GM23338 (cell line): ENCODE results near the gene PLN. TPM values are rescaled to one million over a fixed set of nuclear protein-coding genes. Genes with fewer than 3 reads are reported as not detected.
A peak's percentile ranks its signal among the peaks of the same experiment; 100 is the strongest.

Experiments
- ATAC-seq: fragments of 200-7000 bp; cut with Tn5 transposase; 3 replicates; pipeline ENCODE4 v1.9.1; 2020
- DNase-seq: peaks from one replicate; pipeline ENCODE4 v3.0.0-alpha.2; 2015; ENCODE audit warnings: low spot score
- H2AFZ ChIP-seq: fragments of 200-600 bp; sonication (generic); 2 replicates; pipeline ENCODE4 v1.8.0; 2016; ENCODE audit warnings: antibody characterized with exemption, mild to moderate bottlenecking, moderate library complexity
- H3F3A ChIP-seq: fragments of 200-600 bp; sonication (generic); replicated peaks from 2 replicates; pipeline ENCODE4 v1.8.0; 2017; ENCODE audit warnings: antibody characterized with exemption, mixed run types, low read depth
- H3K27ac ChIP-seq: fragments of 200-600 bp; sonication (generic); 2 replicates; pipeline ENCODE4 v1.6.1; 2016; ENCODE audit warnings: low read depth
- H3K27me3 ChIP-seq: fragments of 200-600 bp; sonication (generic); 2 replicates; pipeline ENCODE4 v1.8.0; 2016; ENCODE audit warnings: mild to moderate bottlenecking, mixed run types, moderate library complexity; ENCODE audit not compliant: insufficient read depth
- H3K36me3 ChIP-seq: fragments of 200-600 bp; sonication (generic); 2 replicates; pipeline ENCODE4 v1.8.0; 2016; ENCODE audit warnings: mild to moderate bottlenecking; ENCODE audit not compliant: insufficient read depth
- H3K4me1 ChIP-seq: fragments of 200-600 bp; sonication (generic); 2 replicates; pipeline ENCODE4 v1.8.0; 2016; ENCODE audit warnings: mild to moderate bottlenecking, moderate library complexity; ENCODE audit not compliant: insufficient read depth
- H3K4me2 ChIP-seq: fragments of 200-600 bp; sonication (generic); 2 replicates; pipeline ENCODE4 v1.7.1; 2017; ENCODE audit warnings: mixed run types
- H3K4me3 ChIP-seq: fragments of 200-600 bp; sonication (generic); 2 replicates; pipeline ENCODE4 v1.6.1; 2016; ENCODE audit warnings: mixed run types
- H3K79me2 ChIP-seq: fragments of 200-600 bp; sonication (generic); replicated peaks from 2 replicates; pipeline ENCODE4 v1.8.0; 2017; ENCODE audit warnings: mild to moderate bottlenecking; ENCODE audit not compliant: insufficient read depth
- H3K9me2 ChIP-seq: fragments of 200-600 bp; sonication (generic); 2 replicates; pipeline ENCODE4 v1.8.0; 2017; ENCODE audit not compliant: insufficient read depth
- H4K20me1 ChIP-seq: fragments of 200-600 bp; sonication (generic); replicated peaks from 2 replicates; pipeline ENCODE4 v1.8.0; 2017; ENCODE audit warnings: mild to moderate bottlenecking; ENCODE audit not compliant: insufficient read depth
- H3K27ac Mint-ChIP-seq: 2 replicates; pipeline ENCODE4 v1.8.0; 2020; ENCODE audit warnings: inconsistent platforms, mild to moderate bottlenecking, moderate library complexity, mixed read lengths
- H3K27me3 Mint-ChIP-seq: 3 replicates; pipeline ENCODE4 v1.8.0; 2022; ENCODE audit warnings: low read depth, mild to moderate bottlenecking, moderate library complexity, mixed read lengths, inconsistent platforms; ENCODE audit not compliant: insufficient read depth, poor library complexity
- H3K36me3 Mint-ChIP-seq: 3 replicates; pipeline ENCODE4 v1.8.0; 2021; ENCODE audit warnings: low read depth, mild to moderate bottlenecking, inconsistent platforms, moderate library complexity, mixed read lengths
- H3K4me1 Mint-ChIP-seq: 3 replicates; pipeline ENCODE4 v1.8.0; 2020; ENCODE audit warnings: mild to moderate bottlenecking, inconsistent platforms, mixed read lengths
- H3K4me3 Mint-ChIP-seq: 3 replicates; pipeline ENCODE4 v1.8.0; 2021; ENCODE audit warnings: moderate library complexity, mild to moderate bottlenecking, inconsistent platforms, mixed read lengths
- H3K9me3 Mint-ChIP-seq: 3 replicates; pipeline ENCODE4 v1.8.0; 2020; ENCODE audit warnings: moderate library complexity, mild to moderate bottlenecking, inconsistent platforms, mixed read lengths
- CREB1 ChIP-seq: fragments of 250-450 bp; sonication (Bioruptor Pico); IDR thresholded peaks from 2 replicates; pipeline ENCODE4 v1.5.0; 2020; ENCODE audit warnings: low read depth, mild to moderate bottlenecking, moderate library complexity
- CTCF ChIP-seq, 2 experiments: fragments of 200-600 bp in 1 of 2; sonication (generic) in 1 of 2; conservative IDR thresholded peaks; 2 replicates each; pipeline versions ENCODE4 v1.5.1 to v1.6.1; 2016 to 2017; ENCODE audit warnings: antibody characterized with exemption in 2 of 2, low read depth in 2 of 2, mild to moderate bottlenecking in 2 of 2, moderate library complexity in 1 of 2
- EZH2 ChIP-seq: fragments of 200-600 bp; sonication (generic); IDR thresholded peaks from one replicate; pipeline ENCODE4 v1.8.0; 2017; ENCODE audit warnings: antibody characterized with exemption, mild to moderate bottlenecking, low read depth; ENCODE audit not compliant: unreplicated experiment
- EZH2phosphoT487 ChIP-seq: fragments of 200-600 bp; sonication (generic); IDR thresholded peaks from one replicate; pipeline ENCODE4 v1.8.1; 2018; ENCODE audit warnings: antibody characterized with exemption; ENCODE audit not compliant: unreplicated experiment
- JUNB ChIP-seq: IDR thresholded peaks from one replicate; pipeline ENCODE4 v1.6.1; 2016; ENCODE audit warnings: antibody characterized with exemption; ENCODE audit not compliant: unreplicated experiment
- NANOG ChIP-seq: IDR thresholded peaks from 2 replicates; pipeline ENCODE4 v1.6.1; 2016; ENCODE audit warnings: antibody characterized with exemption, borderline replicate concordance
- POLR2AphosphoS5 ChIP-seq: IDR thresholded peaks from 2 replicates; pipeline ENCODE4 v1.6.1; 2016; ENCODE audit warnings: antibody characterized with exemption, low read depth
- STAT1 ChIP-seq: IDR thresholded peaks from one replicate; pipeline ENCODE4 v1.6.1; 2016; ENCODE audit warnings: antibody characterized with exemption; ENCODE audit not compliant: unreplicated experiment
- ZNF114 ChIP-seq: fragments of 250-450 bp; sonication (Bioruptor Pico); IDR thresholded peaks from 2 replicates; pipeline ENCODE4 v1.5.0; 2020; ENCODE audit warnings: mild to moderate bottlenecking, moderate library complexity
- ZNF331 ChIP-seq: fragments of 250-450 bp; sonication (Bioruptor Pico); IDR thresholded peaks from 2 replicates; pipeline ENCODE4 v1.5.0; 2020; ENCODE audit warnings: low read depth, mild to moderate bottlenecking, moderate library complexity
- long read RNA-seq: library from polyadenylated mRNA; unstranded; transcript quantifications from one replicate; pipeline ENCODE4 v2.0.0, GENCODE V29; 2020; ENCODE audit not compliant: unreplicated experiment
- polyA plus RNA-seq: library from polyadenylated mRNA; unstranded; fragments of >200 nt; fragmentation: Nextera tagmentation; extraction: Ambion mirVana; gene quantifications from 2 replicates; pipeline ENCODE4 v1.2.1, GENCODE V29; 2016
- total RNA-seq: library from RNA; depleted of rRNA; stranded (reverse); fragments of >200 nt; shearing (Covaris generic); gene quantifications from 2 replicates; pipeline ENCODE4 v1.2.3, GENCODE V29; 2014; rRNA removed
- TF ChIP-seq, protein P1 (sequence below): fragments of 250-450 bp; sonication (Bioruptor Pico); IDR thresholded peaks from 2 replicates; pipeline ENCODE4 v1.5.0; 2020; ENCODE audit warnings: mild to moderate bottlenecking, moderate library complexity
- TF ChIP-seq, protein P2 (sequence below): IDR thresholded peaks from one replicate; pipeline ENCODE4 v1.6.1; 2018; ENCODE audit warnings: antibody characterized with exemption; ENCODE audit not compliant: unreplicated experiment
- TF ChIP-seq, protein P3 (sequence below): IDR thresholded peaks from 2 replicates; pipeline ENCODE4 v1.6.1; 2016; ENCODE audit warnings: antibody characterized with exemption

PLN gene
- not detected in 2 replicates for total RNA-seq
- 0.10 TPM in 1 of 2 replicates, not detected in the other for polyA plus RNA-seq
- long read RNA-seq = 0 reads

DNA sequence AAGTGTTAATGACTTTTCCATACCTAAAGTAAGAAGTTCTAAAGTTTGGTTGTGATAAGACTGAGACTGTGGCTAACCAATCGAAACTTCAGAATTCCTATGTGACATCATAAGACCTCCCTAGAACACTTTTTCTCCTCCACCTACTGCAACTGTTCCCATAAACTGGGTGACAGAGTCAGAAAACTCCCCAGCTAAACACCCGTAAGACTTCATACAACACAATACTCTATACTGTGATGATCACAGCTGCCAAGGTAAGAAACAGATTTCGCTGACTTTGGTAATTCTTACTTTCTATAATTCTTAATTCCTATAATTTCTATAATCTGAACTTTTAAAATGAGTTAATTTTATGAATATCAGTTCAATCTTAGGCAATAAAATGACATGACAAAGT lies at the start of gene PLN:
PLN (plus strand) TSS at position 161 of the 400 bp plus-strand sequence. CDS start 10,626 bp downstream, outside the sequence.
- Mint-ChIP-seq H3K36me3 (no peaks in the 10 kb centered on the region), H3K27me3 (no peaks in the 10 kb centered on the region), H3K27ac (peak within 1 kb of the TSS; percentile 80), H3K4me1 (peaks cover 10% of the 10 kb centered on the region; the same call in 2 of the 3 replicates), H3K9me3 (no peaks in the 10 kb centered on the region), H3K4me3 (no peak within 1 kb of the TSS)
- Histone ChIP-seq H3K9me2 (no peaks in the 10 kb centered on the region), H3K36me3 (no peaks in the 10 kb centered on the region), H3K4me2 (no peak within 1 kb of the TSS), H3K79me2 (no peaks in the 10 kb centered on the region), H3K27me3 (no peaks in the 10 kb centered on the region), H3K4me3 (no peak within 1 kb of the TSS), H3K27ac (no peak within 1 kb of the TSS), H3K4me1 (peaks cover 4% of the 10 kb centered on the region; the same call in 1 of the 2 replicates), H3F3A (no peaks in the 10 kb centered on the region), H2AFZ (no peak within 1 kb of the TSS), H4K20me1 (no peaks in the 10 kb centered on the region)
- TF ChIP-seq POLR2AphosphoS5 (no peak), JUNB (no peak), ZNF114 (no peak), EZH2phosphoT487 (no peak), ZNF331 (CRISPR knock-in tag) (no peak), CTCF (conservative IDR thresholded peaks at IDR 0.05; ENCODE audit: low read depth in 2 of 2) (no peak), NANOG (no peak), CREB1 (CRISPR knock-in tag) (no peak), EZH2 (no peak), STAT1 (no peak)
- TF ChIP-seq, protein P1, sequence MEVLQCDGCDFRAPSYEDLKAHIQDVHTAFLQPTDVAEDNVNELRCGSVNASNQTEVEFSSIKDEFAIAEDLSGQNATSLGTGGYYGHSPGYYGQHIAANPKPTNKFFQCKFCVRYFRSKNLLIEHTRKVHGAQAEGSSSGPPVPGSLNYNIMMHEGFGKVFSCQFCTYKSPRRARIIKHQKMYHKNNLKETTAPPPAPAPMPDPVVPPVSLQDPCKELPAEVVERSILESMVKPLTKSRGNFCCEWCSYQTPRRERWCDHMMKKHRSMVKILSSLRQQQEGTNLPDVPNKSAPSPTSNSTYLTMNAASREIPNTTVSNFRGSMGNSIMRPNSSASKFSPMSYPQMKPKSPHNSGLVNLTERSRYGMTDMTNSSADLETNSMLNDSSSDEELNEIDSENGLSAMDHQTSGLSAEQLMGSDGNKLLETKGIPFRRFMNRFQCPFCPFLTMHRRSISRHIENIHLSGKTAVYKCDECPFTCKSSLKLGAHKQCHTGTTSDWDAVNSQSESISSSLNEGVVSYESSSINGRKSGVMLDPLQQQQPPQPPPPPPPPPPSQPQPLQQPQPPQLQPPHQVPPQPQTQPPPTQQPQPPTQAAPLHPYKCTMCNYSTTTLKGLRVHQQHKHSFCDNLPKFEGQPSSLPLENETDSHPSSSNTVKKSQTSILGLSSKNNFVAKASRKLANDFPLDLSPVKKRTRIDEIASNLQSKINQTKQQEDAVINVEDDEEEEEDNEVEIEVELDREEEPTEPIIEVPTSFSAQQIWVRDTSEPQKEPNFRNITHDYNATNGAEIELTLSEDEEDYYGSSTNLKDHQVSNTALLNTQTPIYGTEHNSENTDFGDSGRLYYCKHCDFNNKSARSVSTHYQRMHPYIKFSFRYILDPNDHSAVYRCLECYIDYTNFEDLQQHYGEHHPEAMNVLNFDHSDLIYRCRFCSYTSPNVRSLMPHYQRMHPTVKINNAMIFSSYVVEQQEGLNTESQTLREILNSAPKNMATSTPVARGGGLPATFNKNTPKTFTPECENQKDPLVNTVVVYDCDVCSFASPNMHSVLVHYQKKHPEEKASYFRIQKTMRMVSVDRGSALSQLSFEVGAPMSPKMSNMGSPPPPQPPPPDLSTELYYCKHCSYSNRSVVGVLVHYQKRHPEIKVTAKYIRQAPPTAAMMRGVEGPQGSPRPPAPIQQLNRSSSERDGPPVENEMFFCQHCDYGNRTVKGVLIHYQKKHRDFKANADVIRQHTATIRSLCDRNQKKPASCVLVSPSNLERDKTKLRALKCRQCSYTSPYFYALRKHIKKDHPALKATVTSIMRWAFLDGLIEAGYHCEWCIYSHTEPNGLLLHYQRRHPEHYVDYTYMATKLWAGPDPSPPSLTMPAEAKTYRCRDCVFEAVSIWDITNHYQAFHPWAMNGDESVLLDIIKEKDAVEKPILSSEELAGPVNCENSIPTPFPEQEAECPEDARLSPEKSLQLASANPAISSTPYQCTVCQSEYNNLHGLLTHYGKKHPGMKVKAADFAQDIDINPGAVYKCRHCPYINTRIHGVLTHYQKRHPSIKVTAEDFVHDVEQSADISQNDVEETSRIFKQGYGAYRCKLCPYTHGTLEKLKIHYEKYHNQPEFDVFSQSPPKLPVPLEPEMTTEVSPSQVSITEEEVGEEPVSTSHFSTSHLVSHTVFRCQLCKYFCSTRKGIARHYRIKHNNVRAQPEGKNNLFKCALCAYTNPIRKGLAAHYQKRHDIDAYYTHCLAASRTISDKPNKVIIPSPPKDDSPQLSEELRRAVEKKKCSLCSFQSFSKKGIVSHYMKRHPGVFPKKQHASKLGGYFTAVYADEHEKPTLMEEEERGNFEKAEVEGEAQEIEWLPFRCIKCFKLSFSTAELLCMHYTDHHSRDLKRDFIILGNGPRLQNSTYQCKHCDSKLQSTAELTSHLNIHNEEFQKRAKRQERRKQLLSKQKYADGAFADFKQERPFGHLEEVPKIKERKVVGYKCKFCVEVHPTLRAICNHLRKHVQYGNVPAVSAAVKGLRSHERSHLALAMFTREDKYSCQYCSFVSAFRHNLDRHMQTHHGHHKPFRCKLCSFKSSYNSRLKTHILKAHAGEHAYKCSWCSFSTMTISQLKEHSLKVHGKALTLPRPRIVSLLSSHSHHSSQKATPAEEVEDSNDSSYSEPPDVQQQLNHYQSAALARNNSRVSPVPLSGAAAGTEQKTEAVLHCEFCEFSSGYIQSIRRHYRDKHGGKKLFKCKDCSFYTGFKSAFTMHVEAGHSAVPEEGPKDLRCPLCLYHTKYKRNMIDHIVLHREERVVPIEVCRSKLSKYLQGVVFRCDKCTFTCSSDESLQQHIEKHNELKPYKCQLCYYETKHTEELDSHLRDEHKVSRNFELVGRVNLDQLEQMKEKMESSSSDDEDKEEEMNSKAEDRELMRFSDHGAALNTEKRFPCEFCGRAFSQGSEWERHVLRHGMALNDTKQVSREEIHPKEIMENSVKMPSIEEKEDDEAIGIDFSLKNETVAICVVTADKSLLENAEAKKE = no peak
- TF ChIP-seq, protein P2, sequence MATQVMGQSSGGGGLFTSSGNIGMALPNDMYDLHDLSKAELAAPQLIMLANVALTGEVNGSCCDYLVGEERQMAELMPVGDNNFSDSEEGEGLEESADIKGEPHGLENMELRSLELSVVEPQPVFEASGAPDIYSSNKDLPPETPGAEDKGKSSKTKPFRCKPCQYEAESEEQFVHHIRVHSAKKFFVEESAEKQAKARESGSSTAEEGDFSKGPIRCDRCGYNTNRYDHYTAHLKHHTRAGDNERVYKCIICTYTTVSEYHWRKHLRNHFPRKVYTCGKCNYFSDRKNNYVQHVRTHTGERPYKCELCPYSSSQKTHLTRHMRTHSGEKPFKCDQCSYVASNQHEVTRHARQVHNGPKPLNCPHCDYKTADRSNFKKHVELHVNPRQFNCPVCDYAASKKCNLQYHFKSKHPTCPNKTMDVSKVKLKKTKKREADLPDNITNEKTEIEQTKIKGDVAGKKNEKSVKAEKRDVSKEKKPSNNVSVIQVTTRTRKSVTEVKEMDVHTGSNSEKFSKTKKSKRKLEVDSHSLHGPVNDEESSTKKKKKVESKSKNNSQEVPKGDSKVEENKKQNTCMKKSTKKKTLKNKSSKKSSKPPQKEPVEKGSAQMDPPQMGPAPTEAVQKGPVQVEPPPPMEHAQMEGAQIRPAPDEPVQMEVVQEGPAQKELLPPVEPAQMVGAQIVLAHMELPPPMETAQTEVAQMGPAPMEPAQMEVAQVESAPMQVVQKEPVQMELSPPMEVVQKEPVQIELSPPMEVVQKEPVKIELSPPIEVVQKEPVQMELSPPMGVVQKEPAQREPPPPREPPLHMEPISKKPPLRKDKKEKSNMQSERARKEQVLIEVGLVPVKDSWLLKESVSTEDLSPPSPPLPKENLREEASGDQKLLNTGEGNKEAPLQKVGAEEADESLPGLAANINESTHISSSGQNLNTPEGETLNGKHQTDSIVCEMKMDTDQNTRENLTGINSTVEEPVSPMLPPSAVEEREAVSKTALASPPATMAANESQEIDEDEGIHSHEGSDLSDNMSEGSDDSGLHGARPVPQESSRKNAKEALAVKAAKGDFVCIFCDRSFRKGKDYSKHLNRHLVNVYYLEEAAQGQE = no peak
- TF ChIP-seq, protein P3, sequence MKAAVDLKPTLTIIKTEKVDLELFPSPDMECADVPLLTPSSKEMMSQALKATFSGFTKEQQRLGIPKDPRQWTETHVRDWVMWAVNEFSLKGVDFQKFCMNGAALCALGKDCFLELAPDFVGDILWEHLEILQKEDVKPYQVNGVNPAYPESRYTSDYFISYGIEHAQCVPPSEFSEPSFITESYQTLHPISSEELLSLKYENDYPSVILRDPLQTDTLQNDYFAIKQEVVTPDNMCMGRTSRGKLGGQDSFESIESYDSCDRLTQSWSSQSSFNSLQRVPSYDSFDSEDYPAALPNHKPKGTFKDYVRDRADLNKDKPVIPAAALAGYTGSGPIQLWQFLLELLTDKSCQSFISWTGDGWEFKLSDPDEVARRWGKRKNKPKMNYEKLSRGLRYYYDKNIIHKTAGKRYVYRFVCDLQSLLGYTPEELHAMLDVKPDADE = no peak
- ATAC-seq (no peak), DNase-seq (no peak)
